ENCODE data around the gene VIPAS39. TPM values are rescaled to one million over a fixed set of nuclear protein-coding genes. Genes with fewer than 3 reads are reported as not detected.

The VIPAS39 gene
- 29.3 TPM for total RNA-seq

GRCh38 chr14:77457522-77458248 is at the start of gene VIPAS39, which contains the start of gene AHSA1:
TSS of gene VIPAS39 (minus strand) at chr14:77457601. CDS start at chr14:77454102, 3,499 bp downstream.
TSS of gene AHSA1 (plus strand) at chr14:77458093. CDS start at chr14:77458190, 97 bp downstream.

GRCh38 chr14:77498120-77498979 is 40.9 kb upstream of the VIPAS39 start, which contains the start of gene ISM2:
TSS of gene ISM2 (minus strand) at chr14:77498816. CDS start at chr14:77498793, 23 bp downstream.

GRCh38 chr14:77423423-77423822 is 34.0 kb downstream of the VIPAS39 start, which contains the start of gene NOXRED1:
TSS of gene NOXRED1 (minus strand) at chr14:77423523. CDS start at chr14:77422889, 634 bp downstream.

GRCh38 chr14:77376771-77377501 is 80.5 kb downstream of the VIPAS39 start, which contains the start of the genes SAMD15 and TMED8:
TSS of gene SAMD15 (plus strand) at chr14:77377379. CDS start at chr14:77377419, 40 bp downstream.
TSS of gene TMED8 (minus strand) at chr14:77377094. CDS start at chr14:77377053, 41 bp downstream.

Other genes starting within 250 kb of the VIPAS39 start
- 1.4 TPM for gene NGB, start 186.4 kb downstream of the VIPAS39 start, total RNA-seq
- gene POMT2, start 136.7 kb downstream of the VIPAS39 start, total RNA-seq, result 25.8 TPM
- gene GSTZ1, start 136.6 kb downstream of the VIPAS39 start, total RNA-seq, result 11.5 TPM
- gene TMED8, start 80.5 kb downstream of the VIPAS39 start, total RNA-seq, result 25.8 TPM
- gene SAMD15, start 80.2 kb downstream of the VIPAS39 start, total RNA-seq, result 4.7 TPM
- 1.6 TPM for gene NOXRED1, start 34.1 kb downstream of the VIPAS39 start, total RNA-seq
- 127 TPM for gene AHSA1, start 492 bp upstream of the VIPAS39 start, total RNA-seq
- gene ISM2, start 41.2 kb upstream of the VIPAS39 start, total RNA-seq, result 0.88 TPM
- 51.1 TPM for gene SPTLC2, start 159.0 kb upstream of the VIPAS39 start, total RNA-seq

All from camera-type eye (tissue), 1 donor.